ENCODE measurements around the gene ZHX3.

DNA sequence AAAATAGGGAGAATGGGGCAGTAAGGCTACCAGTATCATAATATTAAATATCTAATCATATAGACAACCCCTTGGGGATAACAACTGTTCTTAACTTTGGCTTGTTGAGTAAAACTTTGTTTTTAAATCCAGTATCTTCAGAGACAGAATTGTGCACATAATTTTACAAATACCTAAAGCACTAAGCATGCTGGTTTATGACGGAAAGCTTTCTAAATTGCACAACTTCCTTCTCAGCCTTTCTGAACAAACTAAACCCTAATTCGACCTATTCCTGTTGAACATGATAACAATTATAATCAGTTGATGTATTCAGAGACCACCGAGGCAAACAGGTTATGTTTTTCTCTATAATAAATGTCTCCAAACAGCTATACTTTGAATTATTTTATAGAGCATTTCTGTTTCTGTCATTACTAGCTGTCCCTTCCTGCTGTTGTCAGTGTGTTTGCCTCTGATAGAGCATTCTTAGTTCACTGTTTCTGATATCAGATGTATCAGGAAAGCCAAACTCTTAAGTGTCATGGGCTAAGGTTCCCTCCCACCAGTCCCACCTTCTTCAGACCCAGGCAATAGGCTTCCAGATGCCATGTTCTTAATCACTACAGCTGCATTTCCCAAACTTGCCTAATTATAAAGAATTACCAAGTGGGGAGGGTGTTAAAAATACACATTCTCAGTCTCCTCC is 8.7 kb downstream of the ZHX3 start:
- TF ChIP-seq TEAD4 (CRISPR knock-in tag; IDR thresholded peaks at IDR 0.05) = no peak
- TF ChIP-seq, protein P1, sequence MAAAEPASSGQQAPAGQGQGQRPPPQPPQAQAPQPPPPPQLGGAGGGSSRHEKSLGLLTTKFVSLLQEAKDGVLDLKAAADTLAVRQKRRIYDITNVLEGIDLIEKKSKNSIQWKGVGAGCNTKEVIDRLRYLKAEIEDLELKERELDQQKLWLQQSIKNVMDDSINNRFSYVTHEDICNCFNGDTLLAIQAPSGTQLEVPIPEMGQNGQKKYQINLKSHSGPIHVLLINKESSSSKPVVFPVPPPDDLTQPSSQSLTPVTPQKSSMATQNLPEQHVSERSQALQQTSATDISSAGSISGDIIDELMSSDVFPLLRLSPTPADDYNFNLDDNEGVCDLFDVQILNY (CRISPR knock-in tag; IDR thresholded peaks at IDR 0.05) = no peak
- no peak for TF ChIP-seq CREB1 (CRISPR knock-in tag; IDR thresholded peaks at IDR 0.05)
- TF ChIP-seq, protein P2, sequence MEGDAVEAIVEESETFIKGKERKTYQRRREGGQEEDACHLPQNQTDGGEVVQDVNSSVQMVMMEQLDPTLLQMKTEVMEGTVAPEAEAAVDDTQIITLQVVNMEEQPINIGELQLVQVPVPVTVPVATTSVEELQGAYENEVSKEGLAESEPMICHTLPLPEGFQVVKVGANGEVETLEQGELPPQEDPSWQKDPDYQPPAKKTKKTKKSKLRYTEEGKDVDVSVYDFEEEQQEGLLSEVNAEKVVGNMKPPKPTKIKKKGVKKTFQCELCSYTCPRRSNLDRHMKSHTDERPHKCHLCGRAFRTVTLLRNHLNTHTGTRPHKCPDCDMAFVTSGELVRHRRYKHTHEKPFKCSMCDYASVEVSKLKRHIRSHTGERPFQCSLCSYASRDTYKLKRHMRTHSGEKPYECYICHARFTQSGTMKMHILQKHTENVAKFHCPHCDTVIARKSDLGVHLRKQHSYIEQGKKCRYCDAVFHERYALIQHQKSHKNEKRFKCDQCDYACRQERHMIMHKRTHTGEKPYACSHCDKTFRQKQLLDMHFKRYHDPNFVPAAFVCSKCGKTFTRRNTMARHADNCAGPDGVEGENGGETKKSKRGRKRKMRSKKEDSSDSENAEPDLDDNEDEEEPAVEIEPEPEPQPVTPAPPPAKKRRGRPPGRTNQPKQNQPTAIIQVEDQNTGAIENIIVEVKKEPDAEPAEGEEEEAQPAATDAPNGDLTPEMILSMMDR (IDR thresholded peaks at IDR 0.05) = no peak
- TF ChIP-seq, protein P3, sequence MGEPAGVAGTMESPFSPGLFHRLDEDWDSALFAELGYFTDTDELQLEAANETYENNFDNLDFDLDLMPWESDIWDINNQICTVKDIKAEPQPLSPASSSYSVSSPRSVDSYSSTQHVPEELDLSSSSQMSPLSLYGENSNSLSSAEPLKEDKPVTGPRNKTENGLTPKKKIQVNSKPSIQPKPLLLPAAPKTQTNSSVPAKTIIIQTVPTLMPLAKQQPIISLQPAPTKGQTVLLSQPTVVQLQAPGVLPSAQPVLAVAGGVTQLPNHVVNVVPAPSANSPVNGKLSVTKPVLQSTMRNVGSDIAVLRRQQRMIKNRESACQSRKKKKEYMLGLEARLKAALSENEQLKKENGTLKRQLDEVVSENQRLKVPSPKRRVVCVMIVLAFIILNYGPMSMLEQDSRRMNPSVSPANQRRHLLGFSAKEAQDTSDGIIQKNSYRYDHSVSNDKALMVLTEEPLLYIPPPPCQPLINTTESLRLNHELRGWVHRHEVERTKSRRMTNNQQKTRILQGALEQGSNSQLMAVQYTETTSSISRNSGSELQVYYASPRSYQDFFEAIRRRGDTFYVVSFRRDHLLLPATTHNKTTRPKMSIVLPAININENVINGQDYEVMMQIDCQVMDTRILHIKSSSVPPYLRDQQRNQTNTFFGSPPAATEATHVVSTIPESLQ (CRISPR knock-in tag; IDR thresholded peaks at IDR 0.05) = no peak
- no peak for TF ChIP-seq TP53 (CRISPR knock-in tag; IDR thresholded peaks at IDR 0.05)
- TF ChIP-seq TCF7 (CRISPR knock-in tag; IDR thresholded peaks at IDR 0.05; ENCODE audit: low read depth) = no peak

Data from WTC11 (cell line).